Endothelial cell (in vitro differentiated cells): ENCODE data around the gene MYRIP. TPM values are rescaled to one million over a fixed set of nuclear protein-coding genes. Genes with fewer than 3 reads are reported as not detected.

Experiments used
- DNase-seq: peaks from one replicate; pipeline ENCODE4 v3.0.0; 2021; ENCODE audit warnings: low spot score
- H3K27ac Mint-ChIP-seq: one replicate; pipeline ENCODE4 v1.8.0; 2021; ENCODE audit warnings: mixed read lengths, inconsistent platforms; ENCODE audit not compliant: unreplicated experiment
- H3K27me3 Mint-ChIP-seq: one replicate; pipeline ENCODE4 v1.8.0; 2021; ENCODE audit warnings: mild to moderate bottlenecking, moderate library complexity, mixed read lengths, inconsistent platforms; ENCODE audit not compliant: unreplicated experiment
- H3K36me3 Mint-ChIP-seq: one replicate; pipeline ENCODE4 v1.8.0; 2021; ENCODE audit warnings: mild to moderate bottlenecking, low read depth, mixed read lengths, inconsistent platforms; ENCODE audit not compliant: unreplicated experiment
- H3K4me1 Mint-ChIP-seq: one replicate; pipeline ENCODE4 v1.8.0; 2021; ENCODE audit warnings: mild to moderate bottlenecking, mixed read lengths, inconsistent platforms; ENCODE audit not compliant: unreplicated experiment
- H3K4me3 Mint-ChIP-seq: one replicate; pipeline ENCODE4 v1.8.0; 2021; ENCODE audit warnings: mild to moderate bottlenecking, mixed read lengths, inconsistent platforms; ENCODE audit not compliant: unreplicated experiment
- H3K9me3 Mint-ChIP-seq: one replicate; pipeline ENCODE4 v1.8.0; 2021; ENCODE audit warnings: mixed read lengths, inconsistent platforms; ENCODE audit not compliant: unreplicated experiment
- total RNA-seq: library from RNA; stranded (reverse); fragmentation: NEBNext Ultra II Directional; extraction: Animal tissue kit (Norgen Biotek cat#: 25700); gene quantifications from one replicate; pipeline ENCODE4 v1.2.1, GENCODE V29; 2021; ENCODE audit not compliant: unreplicated experiment
- TF ChIP-seq, protein P1 (sequence below): fragments of 200-600 bp; sonication (generic); IDR thresholded peaks from one replicate; pipeline ENCODE4 v1.5.0; 2021; ENCODE audit warnings: antibody characterized with exemption; ENCODE audit not compliant: unreplicated experiment

MYRIP gene
- total RNA-seq, 1 donor from 2014 or later: 0.49 TPM

DNA sequence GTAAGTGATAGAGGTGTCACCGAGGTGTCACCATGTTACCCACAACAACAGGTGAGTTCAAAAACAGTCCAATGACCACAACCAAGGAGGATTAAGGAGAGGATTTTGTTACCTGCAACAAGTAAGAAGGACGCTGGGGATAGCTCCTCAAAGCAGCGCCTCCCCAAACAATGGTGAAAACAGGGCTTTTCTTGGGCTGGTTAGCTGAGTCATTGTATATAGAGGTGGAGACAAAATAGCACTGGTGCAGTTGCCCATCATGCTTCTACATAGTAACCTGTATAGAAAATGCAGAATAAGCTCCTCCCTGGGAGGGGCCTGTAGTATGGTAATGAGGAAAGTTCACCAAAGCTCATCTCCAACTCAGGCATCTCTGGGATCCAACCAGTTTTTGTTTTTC is 383.2 kb downstream of the MYRIP start:
- Mint-ChIP-seq H3K27ac (no peak overlapping the region), H3K4me1 (no peaks in the 10 kb centered on the region), H3K36me3 (peaks cover 5% of the 10 kb centered on the region), H3K9me3 (no peaks in the 10 kb centered on the region), H3K27me3 (peaks cover 6% of the 10 kb centered on the region), H3K4me3 (no peak overlapping the region)
- DNase-seq: no peak
- TF ChIP-seq, protein P1, sequence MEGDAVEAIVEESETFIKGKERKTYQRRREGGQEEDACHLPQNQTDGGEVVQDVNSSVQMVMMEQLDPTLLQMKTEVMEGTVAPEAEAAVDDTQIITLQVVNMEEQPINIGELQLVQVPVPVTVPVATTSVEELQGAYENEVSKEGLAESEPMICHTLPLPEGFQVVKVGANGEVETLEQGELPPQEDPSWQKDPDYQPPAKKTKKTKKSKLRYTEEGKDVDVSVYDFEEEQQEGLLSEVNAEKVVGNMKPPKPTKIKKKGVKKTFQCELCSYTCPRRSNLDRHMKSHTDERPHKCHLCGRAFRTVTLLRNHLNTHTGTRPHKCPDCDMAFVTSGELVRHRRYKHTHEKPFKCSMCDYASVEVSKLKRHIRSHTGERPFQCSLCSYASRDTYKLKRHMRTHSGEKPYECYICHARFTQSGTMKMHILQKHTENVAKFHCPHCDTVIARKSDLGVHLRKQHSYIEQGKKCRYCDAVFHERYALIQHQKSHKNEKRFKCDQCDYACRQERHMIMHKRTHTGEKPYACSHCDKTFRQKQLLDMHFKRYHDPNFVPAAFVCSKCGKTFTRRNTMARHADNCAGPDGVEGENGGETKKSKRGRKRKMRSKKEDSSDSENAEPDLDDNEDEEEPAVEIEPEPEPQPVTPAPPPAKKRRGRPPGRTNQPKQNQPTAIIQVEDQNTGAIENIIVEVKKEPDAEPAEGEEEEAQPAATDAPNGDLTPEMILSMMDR: no peak

DNA sequence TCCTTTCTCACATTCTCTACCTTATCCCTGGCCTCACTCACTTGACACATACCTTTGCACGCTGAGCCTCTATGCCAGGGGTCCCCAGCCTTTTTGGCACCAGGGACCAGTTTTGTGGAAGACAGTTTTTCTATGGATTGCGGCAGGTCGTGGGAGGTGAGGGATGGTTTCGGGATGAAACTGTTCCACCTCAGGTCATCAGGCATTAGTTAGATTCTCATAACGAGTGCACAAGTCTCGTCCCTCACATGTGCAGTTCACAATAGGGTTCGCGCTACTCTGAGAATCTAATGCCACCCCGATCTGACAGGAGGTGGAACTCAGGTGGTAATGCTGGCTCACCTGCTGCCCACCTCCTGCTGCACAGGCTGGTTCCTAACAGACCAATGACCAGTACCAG is 387.6 kb downstream of the MYRIP start:
- H3K9me3 Mint-ChIP-seq: no peaks in the 10 kb centered on the region
- DNase-seq: no peak
- no peaks in the 10 kb centered on the region for H3K36me3 Mint-ChIP-seq
- TF ChIP-seq, protein P1: no peak
- no peaks in the 10 kb centered on the region for H3K4me1 Mint-ChIP-seq
- no peak overlapping the region for H3K27ac Mint-ChIP-seq
- H3K4me3 Mint-ChIP-seq: no peak overlapping the region
- H3K27me3 Mint-ChIP-seq: no peaks in the 10 kb centered on the region

DNA sequence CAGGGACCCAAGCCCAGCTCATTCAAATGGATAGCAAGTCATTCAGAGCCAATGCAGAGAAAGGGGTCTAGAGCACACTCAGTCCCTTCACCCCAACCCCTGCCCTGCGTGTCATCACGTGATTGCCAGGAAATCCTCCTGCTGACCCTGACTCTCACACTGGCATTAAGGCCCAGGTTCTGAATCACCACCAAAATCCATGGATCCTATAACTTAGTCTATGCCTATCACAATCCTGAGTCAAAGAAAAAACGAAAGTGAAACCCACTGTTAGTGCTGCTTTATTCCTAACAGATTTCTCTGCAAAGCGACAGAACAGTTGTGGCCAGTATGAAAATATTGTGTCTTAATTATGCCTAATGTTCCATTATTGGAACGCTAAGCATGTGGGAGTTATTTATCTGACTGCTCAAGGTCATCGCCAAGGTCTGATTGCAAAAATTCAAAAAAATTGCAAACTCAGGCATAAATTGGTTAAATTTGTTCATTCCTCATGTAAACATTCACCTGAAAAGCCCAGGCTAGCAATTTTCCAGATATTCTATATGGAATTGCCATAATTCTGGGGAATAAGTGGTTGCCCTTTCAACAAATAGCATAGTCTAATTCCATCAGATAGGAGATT is 391.4 kb downstream of the MYRIP start:
- H3K27ac Mint-ChIP-seq: no peak overlapping the region
- DNase-seq: no peak
- TF ChIP-seq, protein P1: no peak
- no peak overlapping the region for H3K4me3 Mint-ChIP-seq
- no peaks in the 10 kb centered on the region for H3K9me3 Mint-ChIP-seq
- no peaks in the 10 kb centered on the region for H3K36me3 Mint-ChIP-seq
- no peaks in the 10 kb centered on the region for H3K27me3 Mint-ChIP-seq
- peaks cover 7% of the 10 kb centered on the region for H3K4me1 Mint-ChIP-seq

DNA sequence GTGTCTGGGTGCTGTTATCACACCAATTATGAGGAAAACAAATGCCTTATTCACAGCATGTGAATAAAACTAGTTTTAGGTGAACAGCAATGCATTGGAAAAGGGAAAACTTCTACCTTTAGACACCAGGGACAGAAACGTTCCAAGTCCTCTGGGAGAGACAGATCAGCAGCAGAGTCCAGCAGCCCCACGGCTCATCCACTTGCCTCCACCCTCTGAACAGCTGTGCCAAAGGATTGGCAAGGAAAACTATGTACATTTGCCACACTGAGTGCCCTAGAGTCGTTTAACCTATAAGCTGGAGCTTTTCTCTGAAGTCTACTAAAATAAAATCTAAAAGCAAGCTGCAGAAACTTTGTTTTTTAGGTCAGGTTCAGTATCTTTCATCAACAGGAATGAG is 392.4 kb downstream of the MYRIP start:
- H3K36me3 Mint-ChIP-seq: no peaks in the 10 kb centered on the region
- DNase-seq: no peak
- TF ChIP-seq, protein P1: no peak
- no peak overlapping the region for H3K27ac Mint-ChIP-seq
- no peak overlapping the region for H3K4me3 Mint-ChIP-seq
- peaks cover 9% of the 10 kb centered on the region for H3K4me1 Mint-ChIP-seq
- H3K27me3 Mint-ChIP-seq: no peaks in the 10 kb centered on the region
- H3K9me3 Mint-ChIP-seq: no peaks in the 10 kb centered on the region

DNA sequence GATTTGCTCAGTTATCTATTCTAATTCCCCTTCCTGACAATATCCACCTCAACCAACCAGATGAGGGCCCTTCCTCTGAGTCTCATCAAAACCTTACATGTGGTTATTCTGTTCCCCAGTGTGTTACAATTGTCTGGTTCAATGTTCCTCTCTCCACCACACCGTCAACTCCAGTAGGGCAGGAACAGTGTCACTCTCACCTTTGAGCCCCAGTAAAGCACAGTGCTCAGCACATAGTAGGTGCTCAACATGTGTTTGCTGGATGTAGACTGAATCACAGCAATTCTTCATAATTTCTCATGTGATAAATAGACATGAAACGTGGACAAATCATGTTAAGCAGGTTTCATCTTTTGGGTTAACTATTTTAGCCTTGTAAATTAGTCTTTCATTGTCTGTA is 397.1 kb downstream of the MYRIP start:
- TF ChIP-seq, protein P1: no peak
- Mint-ChIP-seq H3K4me3 (no peak overlapping the region), H3K4me1 (peaks cover 9% of the 10 kb centered on the region), H3K36me3 (no peaks in the 10 kb centered on the region), H3K27ac (no peak overlapping the region), H3K9me3 (no peaks in the 10 kb centered on the region), H3K27me3 (peaks cover 2% of the 10 kb centered on the region)
- DNase-seq: no peak
